ENCODE measurements around the gene ETS2.

ETS2 gene

GRCh38 chr21:38863843-38864363, 58.2 kb downstream of the ETS2 start:
- no peaks in the 10 kb centered on the region for H3K36me3 ChIP-seq (replicated peaks; ENCODE audit: insufficient read depth, low read length)
- H3K27ac ChIP-seq (ENCODE audit: low read length), result no peak overlapping the region
- H3K79me2 ChIP-seq (ENCODE audit: low read length), result no peaks in the 10 kb centered on the region
- H3K4me1 ChIP-seq (ENCODE audit: low read length), result peaks cover 8% of the 10 kb centered on the region
- TF ChIP-seq CTCF (IDR thresholded peaks at IDR 0.05; ENCODE audit: low read length) (no peak), EZH2phosphoT487 (IDR thresholded peaks at IDR 0.05; ENCODE audit: low read length) (no peak), EZH2 (optimal IDR thresholded peaks at IDR 0.05; ENCODE audit: low read depth, low read length) (no peak)
- no peaks in the 10 kb centered on the region for H3K9me3 ChIP-seq (replicated peaks; ENCODE audit: insufficient read depth, low read length)
- peaks cover 42% of the 10 kb centered on the region for H3K27me3 ChIP-seq (replicated peaks; ENCODE audit: insufficient read depth, low read length)
- no peaks in the 10 kb centered on the region for H4K20me1 ChIP-seq (ENCODE audit: insufficient read depth, low read length)
- H2AFZ ChIP-seq (ENCODE audit: low read length), result no peak overlapping the region
- no peaks in the 10 kb centered on the region for H3F3A ChIP-seq (ENCODE audit: insufficient read depth, low read length)
- no peak overlapping the region for H3K4me3 ChIP-seq (ENCODE audit: low read length)
- H3K9me2 ChIP-seq (replicated peaks; ENCODE audit: insufficient read depth, low read length), result no peaks in the 10 kb centered on the region
- H3K4me2 ChIP-seq (ENCODE audit: low read depth, low read length), result no peak overlapping the region
- no peak for DNase-seq
- no peak overlapping the region for H3K9ac ChIP-seq (ENCODE audit: low read length)

GRCh38 chr21:38864964-38865363, 59.2 kb downstream of the ETS2 start:
- no peaks in the 10 kb centered on the region for H3K9me3 ChIP-seq (replicated peaks; ENCODE audit: insufficient read depth, low read length)
- H3K27me3 ChIP-seq (replicated peaks; ENCODE audit: insufficient read depth, low read length), result peaks cover 36% of the 10 kb centered on the region
- no peak overlapping the region for H2AFZ ChIP-seq (ENCODE audit: low read length)
- peaks cover 8% of the 10 kb centered on the region for H3K4me1 ChIP-seq (ENCODE audit: low read length)
- no peak overlapping the region for H3K4me2 ChIP-seq (ENCODE audit: low read depth, low read length)
- no peak for DNase-seq
- no peaks in the 10 kb centered on the region for H3K36me3 ChIP-seq (replicated peaks; ENCODE audit: insufficient read depth, low read length)
- TF ChIP-seq EZH2phosphoT487 (IDR thresholded peaks at IDR 0.05; ENCODE audit: low read length) (no peak), EZH2 (optimal IDR thresholded peaks at IDR 0.05; ENCODE audit: low read depth, low read length) (no peak), CTCF (IDR thresholded peaks at IDR 0.05; ENCODE audit: low read length) (no peak)
- H3K27ac ChIP-seq (ENCODE audit: low read length), result no peak overlapping the region
- H3K9ac ChIP-seq (ENCODE audit: low read length), result no peak overlapping the region
- H3F3A ChIP-seq (ENCODE audit: insufficient read depth, low read length), result no peaks in the 10 kb centered on the region
- no peaks in the 10 kb centered on the region for H3K79me2 ChIP-seq (ENCODE audit: low read length)
- H3K9me2 ChIP-seq (replicated peaks; ENCODE audit: insufficient read depth, low read length), result no peaks in the 10 kb centered on the region
- H3K4me3 ChIP-seq (ENCODE audit: low read length), result no peak overlapping the region
- H4K20me1 ChIP-seq (ENCODE audit: insufficient read depth, low read length), result no peaks in the 10 kb centered on the region

GRCh38 chr21:38869196-38869595, 63.5 kb downstream of the ETS2 start:
- Histone ChIP-seq H3K9me3 (replicated peaks; ENCODE audit: insufficient read depth, low read length) (no peaks in the 10 kb centered on the region), H3K9ac (ENCODE audit: low read length) (no peak overlapping the region), H3K36me3 (replicated peaks; ENCODE audit: insufficient read depth, low read length) (no peaks in the 10 kb centered on the region), H3K79me2 (ENCODE audit: low read length) (no peaks in the 10 kb centered on the region), H4K20me1 (ENCODE audit: insufficient read depth, low read length) (no peaks in the 10 kb centered on the region), H3K9me2 (replicated peaks; ENCODE audit: insufficient read depth, low read length) (no peaks in the 10 kb centered on the region), H3K27ac (ENCODE audit: low read length) (no peak overlapping the region), H3K4me3 (ENCODE audit: low read length) (no peak overlapping the region), H2AFZ (ENCODE audit: low read length) (no peak overlapping the region), H3F3A (ENCODE audit: insufficient read depth, low read length) (no peaks in the 10 kb centered on the region), H3K4me2 (ENCODE audit: low read depth, low read length) (no peak overlapping the region), H3K4me1 (ENCODE audit: low read length) (no peaks in the 10 kb centered on the region), H3K27me3 (replicated peaks; ENCODE audit: insufficient read depth, low read length) (no peaks in the 10 kb centered on the region; the same call in 1 of the 2 replicates)
- TF ChIP-seq EZH2phosphoT487 (IDR thresholded peaks at IDR 0.05; ENCODE audit: low read length) (no peak), EZH2 (optimal IDR thresholded peaks at IDR 0.05; ENCODE audit: low read depth, low read length) (no peak), CTCF (IDR thresholded peaks at IDR 0.05; ENCODE audit: low read length) (no peak)
- DNase-seq, result no peak
